ENCODE data around the gene DYNLT2B. TPM values are rescaled to one million over a fixed set of nuclear protein-coding genes. Genes with fewer than 3 reads are reported as not detected.
"Not testable (repeated sequence)": the region's sequence is repeated elsewhere in the genome, so short reads cannot be mapped to it uniquely, and the experiment has no call there.

Gene DYNLT2B
- total and polyA plus RNA-seq, 9 donors: 8.3 to 13.6 (median 10.8) TPM

DNA sequence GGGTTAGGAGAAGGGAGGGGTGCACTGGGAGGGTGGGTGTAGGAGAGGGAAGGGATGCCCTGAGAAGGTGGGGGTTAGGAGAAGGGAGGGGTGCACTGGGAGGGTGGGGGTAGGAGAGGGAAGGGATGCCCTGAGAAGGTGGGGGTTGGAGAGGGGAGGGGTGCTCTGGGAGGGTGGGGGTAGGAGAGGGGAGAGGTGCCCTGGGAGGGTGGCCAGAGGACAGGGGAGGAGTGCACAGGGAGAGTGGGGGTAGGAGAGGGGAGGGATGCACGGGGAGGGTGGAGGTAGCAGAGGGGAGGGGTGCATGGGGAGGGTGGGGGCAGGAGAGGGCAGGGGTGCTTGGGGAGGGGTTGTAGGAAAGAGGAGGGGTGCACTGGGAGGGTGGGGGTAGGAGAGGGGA lies 16.9 kb upstream of the DYNLT2B start:
- H3K27me3 ChIP-seq (ENCODE audit: control insufficient read depth, insufficient read depth, low read length): peaks cover 2% of the 10 kb centered on the region
- no peaks in the 10 kb centered on the region for H3K9me3 ChIP-seq (replicated peaks; ENCODE audit: control insufficient read depth, low read depth, low read length)
- H3K27ac ChIP-seq (ENCODE audit: low read length): no peak overlapping the region
- WGBS (ENCODE audit: insufficient coverage): 75% methylated on average over 1 of the region's 1 CpG
- no peak overlapping the region for H3K4me3 ChIP-seq (ENCODE audit: low read length)
- H3K4me1 ChIP-seq (ENCODE audit: control insufficient read depth, insufficient read depth, low read length): no peaks in the 10 kb centered on the region
- no peak for DNase-seq
- H3K36me3 ChIP-seq (ENCODE audit: control insufficient read depth, insufficient read depth, low read length): no peaks in the 10 kb centered on the region

DNA sequence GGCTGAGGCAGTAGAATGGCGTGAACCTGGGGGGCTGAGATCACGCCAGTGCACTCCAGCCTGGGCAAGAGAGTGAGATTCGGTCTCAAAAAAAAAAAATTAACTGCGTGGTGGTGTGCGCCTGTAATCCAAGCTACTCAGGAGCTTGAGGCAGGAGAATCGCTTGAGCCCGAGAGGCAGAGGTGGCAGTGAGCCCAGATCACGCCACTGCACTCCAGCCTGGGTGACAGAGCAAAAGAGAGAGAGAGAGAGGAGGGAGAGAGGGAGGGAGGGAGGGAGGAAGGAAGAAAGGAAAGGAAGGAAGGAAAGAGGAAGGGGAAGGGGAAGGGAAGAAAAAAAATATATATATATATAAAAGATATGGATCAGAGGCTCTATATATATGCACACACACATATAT lies 14.1 kb upstream of the DYNLT2B start:
- Histone ChIP-seq H3K4me3 (ENCODE audit: low read length) (no peak overlapping the region), H3K36me3 (ENCODE audit: control insufficient read depth, insufficient read depth, low read length) (no peaks in the 10 kb centered on the region), H3K27me3 (ENCODE audit: control insufficient read depth, insufficient read depth, low read length) (no peaks in the 10 kb centered on the region), H3K27ac (ENCODE audit: low read length) (no peak overlapping the region), H3K4me1 (ENCODE audit: control insufficient read depth, insufficient read depth, low read length) (no peaks in the 10 kb centered on the region), H3K9me3 (replicated peaks; ENCODE audit: control insufficient read depth, low read depth, low read length) (no peaks in the 10 kb centered on the region)
- DNase-seq: no peak
- WGBS (ENCODE audit: insufficient coverage): 74% methylated on average over 6 of the region's 8 CpGs

GRCh38 chr3:196327405-196327804 lies 9.4 kb upstream of the DYNLT2B start:
- Histone ChIP-seq H3K36me3 (ENCODE audit: control insufficient read depth, insufficient read depth, low read length) (no peaks in the 10 kb centered on the region), H3K4me3 (ENCODE audit: low read length) (no peak overlapping the region), H3K9me3 (replicated peaks; ENCODE audit: control insufficient read depth, low read depth, low read length) (no peaks in the 10 kb centered on the region), H3K27me3 (ENCODE audit: control insufficient read depth, insufficient read depth, low read length) (no peaks in the 10 kb centered on the region), H3K27ac (ENCODE audit: low read length) (no peak overlapping the region), H3K4me1 (ENCODE audit: control insufficient read depth, insufficient read depth, low read length) (peaks cover 13% of the 10 kb centered on the region)
- no peak for DNase-seq
- 25% methylated on average over 4 of the region's 6 CpGs for WGBS (ENCODE audit: insufficient coverage)

- WGBS (ENCODE audit: insufficient coverage): 72% methylated on average over 9 of the region's 9 CpGs
- Histone ChIP-seq H3K4me1 (ENCODE audit: control insufficient read depth, insufficient read depth, low read length) (peaks cover 13% of the 10 kb centered on the region), H3K4me3 (ENCODE audit: low read length) (no peak overlapping the region), H3K9me3 (replicated peaks; ENCODE audit: control insufficient read depth, low read depth, low read length) (no peaks in the 10 kb centered on the region), H3K27ac (ENCODE audit: low read length) (no peak overlapping the region), H3K36me3 (ENCODE audit: control insufficient read depth, insufficient read depth, low read length) (no peaks in the 10 kb centered on the region), H3K27me3 (ENCODE audit: control insufficient read depth, insufficient read depth, low read length) (no peaks in the 10 kb centered on the region)
- DNase-seq: no peak
Measured at GRCh38 chr3:196326936-196327335, 8.9 kb upstream of the DYNLT2B start.

- H3K9me3 ChIP-seq (replicated peaks; ENCODE audit: control insufficient read depth, low read depth, low read length): no peaks in the 10 kb centered on the region
- 39% methylated on average over 5 of the region's 11 CpGs for WGBS (ENCODE audit: insufficient coverage)
- DNase-seq: peak; percentile 83
- no peak overlapping the region for H3K4me3 ChIP-seq (ENCODE audit: low read length)
- H3K36me3 ChIP-seq (ENCODE audit: control insufficient read depth, insufficient read depth, low read length): no peaks in the 10 kb centered on the region
- no peaks in the 10 kb centered on the region for H3K27me3 ChIP-seq (ENCODE audit: control insufficient read depth, insufficient read depth, low read length)
- H3K27ac ChIP-seq (ENCODE audit: low read length): no peak overlapping the region
- H3K4me1 ChIP-seq (ENCODE audit: control insufficient read depth, insufficient read depth, low read length): peaks cover 13% of the 10 kb centered on the region
Measured at GRCh38 chr3:196323691-196324090, 5.7 kb upstream of the DYNLT2B start.

- Histone ChIP-seq H3K27ac (ENCODE audit: low read length) (no peak overlapping the region), H3K4me3 (ENCODE audit: low read length) (no peak overlapping the region), H3K36me3 (ENCODE audit: control insufficient read depth, insufficient read depth, low read length) (no peaks in the 10 kb centered on the region), H3K4me1 (ENCODE audit: control insufficient read depth, insufficient read depth, low read length) (peaks cover 13% of the 10 kb centered on the region), H3K27me3 (ENCODE audit: control insufficient read depth, insufficient read depth, low read length) (no peaks in the 10 kb centered on the region), H3K9me3 (replicated peaks; ENCODE audit: control insufficient read depth, low read depth, low read length) (no peaks in the 10 kb centered on the region)
- no peak for DNase-seq
- WGBS (ENCODE audit: insufficient coverage): 100% methylated on average over 1 of the region's 4 CpGs
Measured at GRCh38 chr3:196323016-196323415, 5.0 kb upstream of the DYNLT2B start.

GRCh38 chr3:196321162-196321561 lies 3.1 kb upstream of the DYNLT2B start:
- Histone ChIP-seq H3K4me1 (ENCODE audit: control insufficient read depth, insufficient read depth, low read length) (peaks cover 13% of the 10 kb centered on the region), H3K27me3 (ENCODE audit: control insufficient read depth, insufficient read depth, low read length) (no peaks in the 10 kb centered on the region), H3K4me3 (ENCODE audit: low read length) (no peak overlapping the region), H3K36me3 (ENCODE audit: control insufficient read depth, insufficient read depth, low read length) (no peaks in the 10 kb centered on the region), H3K27ac (ENCODE audit: low read length) (no peak overlapping the region), H3K9me3 (replicated peaks; ENCODE audit: control insufficient read depth, low read depth, low read length) (no peaks in the 10 kb centered on the region)
- DNase-seq: peak; percentile 25
- WGBS (ENCODE audit: insufficient coverage): 81% methylated on average over 5 of the region's 11 CpGs

- Histone ChIP-seq H3K4me3 (ENCODE audit: low read length) (no peak overlapping the region), H3K4me1 (ENCODE audit: control insufficient read depth, insufficient read depth, low read length) (peaks cover 13% of the 10 kb centered on the region), H3K9me3 (replicated peaks; ENCODE audit: control insufficient read depth, low read depth, low read length) (no peaks in the 10 kb centered on the region), H3K36me3 (ENCODE audit: control insufficient read depth, insufficient read depth, low read length) (no peaks in the 10 kb centered on the region), H3K27ac (ENCODE audit: low read length) (no peak overlapping the region), H3K27me3 (ENCODE audit: control insufficient read depth, insufficient read depth, low read length) (no peaks in the 10 kb centered on the region)
- no peak for DNase-seq
- 58% methylated on average over 2 of the region's 3 CpGs for WGBS (ENCODE audit: insufficient coverage)
Measured at GRCh38 chr3:196320137-196320536, 2.1 kb upstream of the DYNLT2B start.

- H3K4me3 ChIP-seq (ENCODE audit: low read length): peak overlapping the region; percentile 86
- not testable (repeated sequence) for H3K9me3 ChIP-seq (replicated peaks; ENCODE audit: control insufficient read depth, low read depth, low read length); H3K27me3 ChIP-seq (ENCODE audit: control insufficient read depth, insufficient read depth, low read length); H3K36me3 ChIP-seq (ENCODE audit: control insufficient read depth, insufficient read depth, low read length); H3K4me1 ChIP-seq (ENCODE audit: control insufficient read depth, insufficient read depth, low read length); DNase-seq
- H3K27ac ChIP-seq (ENCODE audit: low read length): peak overlapping the region; percentile 97
- 9% methylated on average over 13 of the region's 17 CpGs for WGBS (ENCODE audit: insufficient coverage)
Measured at GRCh38 chr3:196316799-196317686, 997 bp downstream of the DYNLT2B start.

- DNase-seq: no peak
- Histone ChIP-seq H3K9me3 (replicated peaks; ENCODE audit: control insufficient read depth, low read depth, low read length) (no peaks in the 10 kb centered on the region), H3K4me1 (ENCODE audit: control insufficient read depth, insufficient read depth, low read length) (no peaks in the 10 kb centered on the region), H3K27me3 (ENCODE audit: control insufficient read depth, insufficient read depth, low read length) (no peaks in the 10 kb centered on the region), H3K27ac (ENCODE audit: low read length) (no peak overlapping the region), H3K36me3 (ENCODE audit: control insufficient read depth, insufficient read depth, low read length) (no peaks in the 10 kb centered on the region), H3K4me3 (ENCODE audit: low read length) (no peak overlapping the region)
- WGBS (ENCODE audit: insufficient coverage): 100% methylated on average over 1 of the region's 1 CpG
Measured at GRCh38 chr3:196315821-196316220, 2.2 kb downstream of the DYNLT2B start.

All from muscle of leg (tissue), 11 donors.